Uterus (tissue), 4 donors: ENCODE results near the gene DNAH8. TPM values are rescaled to one million over a fixed set of nuclear protein-coding genes. Genes with fewer than 3 reads are reported as not detected.

ENCODE experiments used
- DNase-seq, 2 donors: peaks; one replicate each; pipeline ENCODE4 v3.0.0-alpha.2; 2019 to 2020
- H3K27ac ChIP-seq, 2 donors: fragments of 200-600 bp; sonication (generic); 1 replicate in 1 of 2; 2 replicates in 1 of 2; pipeline ENCODE4 v1.5.1; 2016 to 2018
- H3K27me3 ChIP-seq, 2 donors: fragments of 200-600 bp; sonication (generic); one replicate each; pipeline ENCODE4 v1.5.1; 2018 to 2019; ENCODE audit warnings: control low read depth in 1 of 2
- H3K36me3 ChIP-seq, 2 donors: fragments of 200-600 bp; sonication (generic); one replicate each; pipeline ENCODE4 v1.5.1; 2019; ENCODE audit warnings: control low read depth in 1 of 2
- H3K4me1 ChIP-seq, 2 donors: fragments of 200-600 bp; sonication (generic); one replicate each; pipeline ENCODE4 v1.5.1; 2018 to 2019; ENCODE audit warnings: control low read depth in 1 of 2
- H3K4me3 ChIP-seq, 2 donors: fragments of 200-600 bp; sonication (generic); 1 replicate in 1 of 2; 2 replicates in 1 of 2; pipeline ENCODE4 v1.5.1; 2018 to 2019; ENCODE audit warnings: mild to moderate bottlenecking in 1 of 2
- H3K9me3 ChIP-seq, 2 donors: fragments of 200-600 bp; sonication (generic); one replicate each; pipeline ENCODE4 v1.5.1; 2019; ENCODE audit warnings: control low read depth in 1 of 2
- POLR2A ChIP-seq, 2 donors: fragments of 450-650 bp; IDR thresholded peaks; one replicate each; pipeline ENCODE4 v1.6.1; 2016; ENCODE audit warnings: antibody characterized with exemption in 2 of 2, mild to moderate bottlenecking in 1 of 2, moderate library complexity in 1 of 2
- intact Hi-C: fragments of 100-400 bp; cut with DNase I; formaldehyde crosslinking; loops from one replicate; pipeline ENCODE4 v1.15.1; 2023; ENCODE audit warnings: low total_unique reads
- total RNA-seq, 4 donors: library from RNA; depleted of rRNA in 3 of 4; stranded (reverse); fragments of >200 nt in 3 of 4; gene quantifications; one replicate each; pipeline versions ENCODE4 v1.1.0 to v1.2.4, GENCODE V29; 2014 to 2023
- TF ChIP-seq, protein P1 (sequence below), 4 experiments: fragments of 200-600 bp in 2 of 4; fragments of 450-650 bp in 2 of 4; sonication (generic) in 2 of 4; IDR thresholded peaks; one replicate each; pipeline ENCODE4 v1.5.1; 2016 to 2019; ENCODE audit warnings: antibody characterized with exemption in 4 of 4, mild to moderate bottlenecking in 2 of 4, moderate library complexity in 1 of 4
- donor health status: DM: yes; HTN: yes; CAD: no.

Gene DNAH8
- total RNA-seq, 4 donors from 2014 or later = 0.03 to 0.69 TPM; not detected in 2

- H3K36me3 ChIP-seq = peaks cover 0 to 3% of the 10 kb centered on the region in 2 donors
- TF ChIP-seq POLR2A (IDR thresholded peaks at IDR 0.05) = no peak
- TF ChIP-seq, protein P1, sequence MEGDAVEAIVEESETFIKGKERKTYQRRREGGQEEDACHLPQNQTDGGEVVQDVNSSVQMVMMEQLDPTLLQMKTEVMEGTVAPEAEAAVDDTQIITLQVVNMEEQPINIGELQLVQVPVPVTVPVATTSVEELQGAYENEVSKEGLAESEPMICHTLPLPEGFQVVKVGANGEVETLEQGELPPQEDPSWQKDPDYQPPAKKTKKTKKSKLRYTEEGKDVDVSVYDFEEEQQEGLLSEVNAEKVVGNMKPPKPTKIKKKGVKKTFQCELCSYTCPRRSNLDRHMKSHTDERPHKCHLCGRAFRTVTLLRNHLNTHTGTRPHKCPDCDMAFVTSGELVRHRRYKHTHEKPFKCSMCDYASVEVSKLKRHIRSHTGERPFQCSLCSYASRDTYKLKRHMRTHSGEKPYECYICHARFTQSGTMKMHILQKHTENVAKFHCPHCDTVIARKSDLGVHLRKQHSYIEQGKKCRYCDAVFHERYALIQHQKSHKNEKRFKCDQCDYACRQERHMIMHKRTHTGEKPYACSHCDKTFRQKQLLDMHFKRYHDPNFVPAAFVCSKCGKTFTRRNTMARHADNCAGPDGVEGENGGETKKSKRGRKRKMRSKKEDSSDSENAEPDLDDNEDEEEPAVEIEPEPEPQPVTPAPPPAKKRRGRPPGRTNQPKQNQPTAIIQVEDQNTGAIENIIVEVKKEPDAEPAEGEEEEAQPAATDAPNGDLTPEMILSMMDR (IDR thresholded peaks at IDR 0.05) = no peak
- intact Hi-C loops = no loop called here
- H3K27ac ChIP-seq = no peak overlapping the region
- H3K4me1 ChIP-seq = no peaks in the 10 kb centered on the region
- no peak overlapping the region for H3K4me3 ChIP-seq
- H3K9me3 ChIP-seq = no peaks in the 10 kb centered on the region
- DNase-seq = no peak
- no peaks in the 10 kb centered on the region for H3K27me3 ChIP-seq
Measured at GRCh38 chr6:38749473-38749872, 34.4 kb downstream of the DNAH8 start.

DNA sequence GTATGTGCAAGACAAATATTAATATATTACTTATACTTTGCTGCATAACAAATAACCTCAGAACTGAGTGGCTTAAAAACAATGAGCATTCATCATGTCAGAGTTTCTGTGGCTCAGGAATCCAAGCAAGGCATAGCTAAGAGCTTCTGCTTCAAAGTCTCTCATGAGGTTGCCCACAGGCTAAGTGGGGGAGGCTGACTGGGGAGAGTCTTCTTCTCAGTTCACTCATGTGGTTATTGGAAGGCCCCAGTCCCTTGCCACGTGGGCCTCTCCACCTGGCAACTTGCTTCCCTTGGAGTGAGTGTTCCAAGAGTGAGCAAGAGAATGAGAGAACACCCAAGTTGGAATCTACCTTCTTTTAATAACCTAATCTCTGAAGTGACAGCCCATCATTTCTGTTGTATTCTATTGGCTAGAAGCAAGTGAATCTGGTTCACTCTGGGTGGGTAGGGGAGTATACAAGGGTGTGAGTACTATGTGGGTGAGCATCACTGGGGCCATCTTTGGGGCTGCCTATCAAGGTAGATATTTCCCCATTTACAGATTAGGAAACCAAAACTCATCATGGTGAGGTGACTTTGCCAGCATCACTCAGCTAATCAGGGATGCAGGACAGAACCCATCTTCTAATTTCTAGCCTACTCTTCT is 36.0 kb downstream of the DNAH8 start:
- no peak overlapping the region for H3K4me3 ChIP-seq
- H3K27ac ChIP-seq = no peak overlapping the region
- no peak for DNase-seq
- H3K27me3 ChIP-seq = no peaks in the 10 kb centered on the region
- intact Hi-C loops = no loop called here
- no peaks in the 10 kb centered on the region for H3K4me1 ChIP-seq
- H3K36me3 ChIP-seq = peaks cover 0 to 3% of the 10 kb centered on the region in 2 donors
- H3K9me3 ChIP-seq = no peaks in the 10 kb centered on the region
- TF ChIP-seq POLR2A (IDR thresholded peaks at IDR 0.05) = no peak
- TF ChIP-seq, protein P1 (IDR thresholded peaks at IDR 0.05) = no peak

DNA sequence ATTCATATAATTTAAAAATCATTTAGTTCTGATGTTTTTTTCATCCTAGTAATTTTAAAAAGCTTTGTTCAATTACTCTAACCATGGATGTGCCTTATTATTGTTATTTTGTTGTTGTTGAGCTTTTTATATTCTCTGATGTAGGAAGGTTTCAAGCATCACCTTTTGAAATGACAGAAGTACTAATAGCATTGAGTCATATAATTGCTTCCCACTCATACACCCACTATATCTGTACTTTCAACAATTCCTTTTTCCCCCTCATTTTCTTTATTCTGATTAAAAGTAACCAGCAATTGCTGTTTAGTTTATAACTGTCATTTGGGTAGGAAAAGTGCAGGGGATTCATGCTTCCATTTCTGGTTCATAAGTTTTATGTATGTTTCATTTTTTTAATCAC is 38.6 kb downstream of the DNAH8 start:
- no peak for DNase-seq
- Histone ChIP-seq H3K27ac (no peak overlapping the region), H3K4me3 (no peak overlapping the region), H3K9me3 (no peaks in the 10 kb centered on the region), H3K36me3 (peaks cover 0 to 3% of the 10 kb centered on the region in 2 donors), H3K4me1 (no peaks in the 10 kb centered on the region), H3K27me3 (no peaks in the 10 kb centered on the region)
- intact Hi-C loops = no loop called here
- TF ChIP-seq, protein P1 (IDR thresholded peaks at IDR 0.05) = no peak
- no peak for TF ChIP-seq POLR2A (IDR thresholded peaks at IDR 0.05)

DNA sequence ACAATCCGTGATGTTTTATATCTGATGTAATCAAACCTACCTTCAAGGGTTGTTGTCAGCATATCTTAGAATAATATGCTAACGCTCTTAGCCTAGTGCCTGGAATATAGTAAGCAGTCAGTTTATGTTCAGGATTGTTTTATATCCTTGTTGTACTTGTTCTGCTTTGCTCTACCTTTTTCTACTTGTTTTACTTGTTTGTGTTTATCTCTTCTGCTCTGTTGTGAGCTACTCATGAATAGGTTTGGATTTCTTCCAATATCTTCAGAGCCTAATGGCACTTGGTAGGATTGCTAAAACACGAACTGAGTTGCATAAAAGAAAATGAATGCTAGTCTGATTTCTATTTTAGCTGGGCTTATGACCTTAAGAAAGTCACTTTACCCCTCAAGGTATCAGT is 40.1 kb downstream of the DNAH8 start:
- Histone ChIP-seq H3K27ac (no peak overlapping the region), H3K4me3 (no peak overlapping the region), H3K36me3 (peaks cover 0 to 3% of the 10 kb centered on the region in 2 donors), H3K4me1 (no peaks in the 10 kb centered on the region), H3K9me3 (no peaks in the 10 kb centered on the region), H3K27me3 (no peaks in the 10 kb centered on the region)
- intact Hi-C loops = no loop called here
- DNase-seq = no peak
- no peak for TF ChIP-seq POLR2A (IDR thresholded peaks at IDR 0.05)
- TF ChIP-seq, protein P1 (IDR thresholded peaks at IDR 0.05) = no peak

- Histone ChIP-seq H3K36me3 (peaks cover 0 to under 1% of the 10 kb centered on the region in 2 donors), H3K9me3 (no peaks in the 10 kb centered on the region), H3K27ac (no peak overlapping the region), H3K4me1 (no peaks in the 10 kb centered on the region), H3K4me3 (no peak overlapping the region), H3K27me3 (no peaks in the 10 kb centered on the region)
- TF ChIP-seq, protein P1 (IDR thresholded peaks at IDR 0.05) = no peak
- TF ChIP-seq POLR2A (IDR thresholded peaks at IDR 0.05) = no peak
- DNase-seq = no peak
- intact Hi-C loops = no loop called here
Measured at GRCh38 chr6:38755874-38756273, 40.8 kb downstream of the DNAH8 start.
